ENCODE data around the gene CFAP157. TPM values are rescaled to one million over a fixed set of nuclear protein-coding genes. Genes with fewer than 3 reads are reported as not detected.

CFAP157 gene
- total RNA-seq, 1 donor from 2014 or later: 0.24 TPM

GRCh38 chr9:127693143-127693542, 13.6 kb upstream of the CFAP157 start:
- Mint-ChIP-seq H3K36me3 (ENCODE audit: unreplicated experiment) (peaks cover 31% of the 10 kb centered on the region), H3K27me3 (ENCODE audit: unreplicated experiment) (no peaks in the 10 kb centered on the region), H3K27ac (ENCODE audit: unreplicated experiment) (no peak overlapping the region), H3K4me1 (ENCODE audit: unreplicated experiment) (peaks cover 8% of the 10 kb centered on the region), H3K4me3 (ENCODE audit: unreplicated experiment) (no peak overlapping the region), H3K9me3 (ENCODE audit: unreplicated experiment) (no peaks in the 10 kb centered on the region)
- TF ChIP-seq, protein P1, sequence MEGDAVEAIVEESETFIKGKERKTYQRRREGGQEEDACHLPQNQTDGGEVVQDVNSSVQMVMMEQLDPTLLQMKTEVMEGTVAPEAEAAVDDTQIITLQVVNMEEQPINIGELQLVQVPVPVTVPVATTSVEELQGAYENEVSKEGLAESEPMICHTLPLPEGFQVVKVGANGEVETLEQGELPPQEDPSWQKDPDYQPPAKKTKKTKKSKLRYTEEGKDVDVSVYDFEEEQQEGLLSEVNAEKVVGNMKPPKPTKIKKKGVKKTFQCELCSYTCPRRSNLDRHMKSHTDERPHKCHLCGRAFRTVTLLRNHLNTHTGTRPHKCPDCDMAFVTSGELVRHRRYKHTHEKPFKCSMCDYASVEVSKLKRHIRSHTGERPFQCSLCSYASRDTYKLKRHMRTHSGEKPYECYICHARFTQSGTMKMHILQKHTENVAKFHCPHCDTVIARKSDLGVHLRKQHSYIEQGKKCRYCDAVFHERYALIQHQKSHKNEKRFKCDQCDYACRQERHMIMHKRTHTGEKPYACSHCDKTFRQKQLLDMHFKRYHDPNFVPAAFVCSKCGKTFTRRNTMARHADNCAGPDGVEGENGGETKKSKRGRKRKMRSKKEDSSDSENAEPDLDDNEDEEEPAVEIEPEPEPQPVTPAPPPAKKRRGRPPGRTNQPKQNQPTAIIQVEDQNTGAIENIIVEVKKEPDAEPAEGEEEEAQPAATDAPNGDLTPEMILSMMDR (IDR thresholded peaks at IDR 0.05): no peak
- no peak for DNase-seq (ENCODE audit: extremely low spot score, unreplicated experiment)

GRCh38 chr9:127693697-127694096, 13.1 kb upstream of the CFAP157 start:
- Mint-ChIP-seq H3K9me3 (ENCODE audit: unreplicated experiment) (no peaks in the 10 kb centered on the region), H3K4me3 (ENCODE audit: unreplicated experiment) (no peak overlapping the region), H3K36me3 (ENCODE audit: unreplicated experiment) (peaks cover 31% of the 10 kb centered on the region), H3K27me3 (ENCODE audit: unreplicated experiment) (no peaks in the 10 kb centered on the region), H3K4me1 (ENCODE audit: unreplicated experiment) (peaks cover 8% of the 10 kb centered on the region), H3K27ac (ENCODE audit: unreplicated experiment) (no peak overlapping the region)
- TF ChIP-seq, protein P1 (IDR thresholded peaks at IDR 0.05): no peak
- DNase-seq (ENCODE audit: extremely low spot score, unreplicated experiment): no peak

DNA sequence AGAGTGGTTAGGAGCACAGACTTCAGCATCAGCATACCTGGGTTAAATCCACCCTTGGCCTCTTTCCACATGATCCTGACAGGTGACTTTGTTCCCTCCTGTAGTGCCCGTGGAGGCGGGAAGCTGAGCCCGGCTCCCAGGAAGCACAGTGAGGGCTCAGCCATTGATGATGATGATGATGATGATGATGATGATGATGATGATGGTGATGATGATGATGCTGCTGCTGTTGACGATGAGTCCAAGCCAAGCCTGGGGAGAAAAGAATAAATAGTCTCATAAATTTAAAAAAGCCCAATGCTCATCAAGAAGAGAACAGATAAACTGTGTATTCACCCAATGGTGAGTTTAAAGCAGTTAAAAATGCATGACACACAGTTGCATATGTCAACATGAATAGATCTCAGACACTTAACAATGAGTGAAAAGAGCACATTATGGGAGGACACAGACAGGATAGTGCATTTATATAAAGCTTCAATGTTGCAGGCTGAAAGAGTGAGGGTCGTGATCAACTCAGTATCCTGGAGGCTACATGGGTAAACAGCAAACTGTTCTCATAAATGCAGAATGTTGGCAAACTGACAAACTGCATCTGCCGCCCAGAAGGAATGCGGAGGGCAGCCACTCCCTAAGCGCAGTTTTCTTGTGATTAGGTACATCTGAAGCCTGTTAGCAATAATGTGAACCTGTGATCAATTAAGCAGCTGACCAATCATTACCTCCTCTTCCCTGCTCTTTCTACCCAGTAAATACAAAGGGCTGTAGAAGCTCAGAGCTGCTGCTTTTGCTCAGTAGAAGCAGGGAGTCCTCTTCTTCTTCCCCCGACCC, 11.7 kb upstream of the CFAP157 start:
- Mint-ChIP-seq H3K36me3 (ENCODE audit: unreplicated experiment) (peaks cover 23% of the 10 kb centered on the region), H3K4me3 (ENCODE audit: unreplicated experiment) (no peak overlapping the region), H3K27ac (ENCODE audit: unreplicated experiment) (no peak overlapping the region), H3K4me1 (ENCODE audit: unreplicated experiment) (peaks cover 14% of the 10 kb centered on the region), H3K27me3 (ENCODE audit: unreplicated experiment) (no peaks in the 10 kb centered on the region), H3K9me3 (ENCODE audit: unreplicated experiment) (no peaks in the 10 kb centered on the region)
- TF ChIP-seq, protein P1 (IDR thresholded peaks at IDR 0.05): no peak
- DNase-seq (ENCODE audit: extremely low spot score, unreplicated experiment): no peak

- Mint-ChIP-seq H3K4me1 (ENCODE audit: unreplicated experiment) (peaks cover 14% of the 10 kb centered on the region), H3K27ac (ENCODE audit: unreplicated experiment) (peak overlapping the region; percentile 6), H3K9me3 (ENCODE audit: unreplicated experiment) (no peaks in the 10 kb centered on the region), H3K27me3 (ENCODE audit: unreplicated experiment) (no peaks in the 10 kb centered on the region), H3K4me3 (ENCODE audit: unreplicated experiment) (no peak overlapping the region), H3K36me3 (ENCODE audit: unreplicated experiment) (peaks cover 4% of the 10 kb centered on the region)
- DNase-seq (ENCODE audit: extremely low spot score, unreplicated experiment): no peak
- TF ChIP-seq, protein P1 (IDR thresholded peaks at IDR 0.05): no peak
Measured at GRCh38 chr9:127697575-127697974, 9.2 kb upstream of the CFAP157 start.

- no peaks in the 10 kb centered on the region for H3K27me3 Mint-ChIP-seq (ENCODE audit: unreplicated experiment)
- no peak for DNase-seq (ENCODE audit: extremely low spot score, unreplicated experiment)
- H3K27ac Mint-ChIP-seq (ENCODE audit: unreplicated experiment): peak overlapping the region; percentile 24
- TF ChIP-seq, protein P1 (IDR thresholded peaks at IDR 0.05): no peak
- peaks cover 4% of the 10 kb centered on the region for H3K36me3 Mint-ChIP-seq (ENCODE audit: unreplicated experiment)
- no peaks in the 10 kb centered on the region for H3K9me3 Mint-ChIP-seq (ENCODE audit: unreplicated experiment)
- no peak overlapping the region for H3K4me3 Mint-ChIP-seq (ENCODE audit: unreplicated experiment)
- H3K4me1 Mint-ChIP-seq (ENCODE audit: unreplicated experiment): peaks cover 14% of the 10 kb centered on the region
Measured at GRCh38 chr9:127698386-127698785, 8.4 kb upstream of the CFAP157 start.
